Measurements from ENCODE around the gene HOXD11. TPM values are rescaled to one million over a fixed set of nuclear protein-coding genes. Genes with fewer than 3 reads are reported as not detected.

Gene HOXD11
- polyA plus RNA-seq, 1 donor from 2014 or later, result not detected

DNA sequence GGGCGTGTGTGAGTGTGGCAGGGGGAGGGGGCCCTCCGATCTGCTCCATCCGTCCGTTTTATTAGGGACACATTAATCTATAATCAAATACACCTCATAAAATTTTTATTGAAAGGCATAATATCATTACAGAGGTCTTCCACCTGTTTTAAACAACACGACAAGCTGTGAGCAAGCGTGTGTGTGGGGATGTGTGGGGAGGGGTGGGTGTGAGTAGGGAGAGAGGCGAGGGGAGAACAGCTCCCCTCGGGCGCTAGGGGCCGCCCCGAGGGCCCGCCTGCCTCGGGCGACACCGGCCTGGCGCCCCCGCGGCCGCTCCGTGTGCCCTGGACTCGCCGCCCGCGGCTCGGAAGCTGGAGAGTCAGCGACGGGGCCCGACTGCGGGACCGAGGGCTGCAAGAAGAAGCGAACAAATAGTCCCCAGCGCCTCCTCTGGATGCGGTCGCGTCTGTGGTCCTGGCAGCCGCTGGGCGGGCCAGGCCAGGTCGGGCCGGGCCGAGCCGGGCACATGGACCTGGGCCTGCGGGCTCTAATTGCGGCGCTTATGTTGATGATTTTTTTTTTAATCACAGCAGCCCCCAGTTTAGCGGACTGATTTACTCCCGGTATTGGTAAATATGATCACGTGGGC is 15.1 kb downstream of the HOXD11 start:
- H3K27ac ChIP-seq (ENCODE audit: low read length), result no peak overlapping the region
- no peak overlapping the region for H2AFZ ChIP-seq (ENCODE audit: low read depth, low read length)
- H3K4me2 ChIP-seq (ENCODE audit: low read length), result no peak overlapping the region
- H3K9me3 ChIP-seq (ENCODE audit: low read length), result peaks cover 8% of the 10 kb centered on the region
- no peak overlapping the region for H3K9ac ChIP-seq (ENCODE audit: low read length)
- H3K27me3 ChIP-seq (ENCODE audit: insufficient read depth, low read depth, low read length), result peaks cover 99% of the 10 kb centered on the region
- peak overlapping the region; percentile 59 for H3K4me3 ChIP-seq (ENCODE audit: low read length)
- no peaks in the 10 kb centered on the region for H3K36me3 ChIP-seq (ENCODE audit: insufficient read depth, low read length)
- no peaks in the 10 kb centered on the region for H4K20me1 ChIP-seq (ENCODE audit: insufficient read depth)
- TF ChIP-seq TAF1 (IDR thresholded peaks at IDR 0.05; ENCODE audit: low read depth) (no peak), EZH2 (IDR thresholded peaks at IDR 0.05; ENCODE audit: borderline replicate concordance, insufficient read depth, low read length, poor library complexity, severe bottlenecking) (peak; percentile 99)
- H3K9me2 ChIP-seq (ENCODE audit: insufficient read depth, low read length), result no peaks in the 10 kb centered on the region
- no peaks in the 10 kb centered on the region for H3K79me2 ChIP-seq (replicated peaks; ENCODE audit: insufficient read depth, low read length)
- no peaks in the 10 kb centered on the region for H3F3A ChIP-seq (ENCODE audit: insufficient read depth, low read length, poor library complexity, severe bottlenecking)

DNA sequence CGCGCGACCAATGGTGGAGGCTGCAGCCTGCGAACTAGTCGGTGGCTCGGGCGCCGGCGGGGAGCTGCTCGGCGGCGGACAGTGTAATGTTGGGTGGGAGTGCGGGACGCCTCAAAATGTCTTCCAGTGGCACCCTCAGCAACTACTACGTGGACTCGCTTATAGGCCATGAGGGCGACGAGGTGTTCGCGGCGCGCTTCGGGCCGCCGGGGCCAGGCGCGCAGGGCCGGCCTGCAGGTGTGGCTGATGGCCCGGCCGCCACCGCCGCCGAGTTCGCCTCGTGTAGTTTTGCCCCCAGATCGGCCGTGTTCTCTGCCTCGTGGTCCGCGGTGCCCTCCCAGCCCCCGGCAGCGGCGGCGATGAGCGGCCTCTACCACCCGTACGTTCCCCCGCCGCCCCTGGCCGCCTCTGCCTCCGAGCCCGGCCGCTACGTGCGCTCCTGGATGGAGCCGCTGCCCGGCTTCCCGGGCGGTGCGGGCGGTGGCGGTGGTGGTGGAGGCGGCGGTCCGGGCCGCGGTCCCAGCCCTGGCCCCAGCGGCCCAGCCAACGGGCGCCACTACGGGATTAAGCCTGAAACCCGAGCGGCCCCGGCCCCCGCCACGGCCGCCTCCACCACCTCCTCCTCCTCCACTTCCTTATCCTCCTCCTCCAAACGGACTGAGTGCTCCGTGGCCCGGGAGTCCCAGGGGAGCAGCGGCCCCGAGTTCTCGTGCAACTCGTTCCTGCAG is 15.8 kb downstream of the HOXD11 start, which contains the start of gene HOXD9:
Gene HOXD9 (plus strand): TSS at position 37 of the 728 bp plus-strand sequence. CDS start 50 bp downstream, at position 87.
- Histone ChIP-seq H3K27me3 (ENCODE audit: insufficient read depth, low read depth, low read length) (peaks cover 99% of the 10 kb centered on the region), H3K79me2 (replicated peaks; ENCODE audit: insufficient read depth, low read length) (no peaks in the 10 kb centered on the region), H3F3A (ENCODE audit: insufficient read depth, low read length, poor library complexity, severe bottlenecking) (no peaks in the 10 kb centered on the region), H3K4me3 (ENCODE audit: low read length) (peak within 1 kb of the TSS; percentile 59), H2AFZ (ENCODE audit: low read depth, low read length) (no peak within 1 kb of the TSS), H3K4me2 (ENCODE audit: low read length) (no peak within 1 kb of the TSS), H3K9me2 (ENCODE audit: insufficient read depth, low read length) (no peaks in the 10 kb centered on the region), H3K27ac (ENCODE audit: low read length) (no peak within 1 kb of the TSS), H3K9me3 (ENCODE audit: low read length) (peaks cover 3% of the 10 kb centered on the region), H3K9ac (ENCODE audit: low read length) (no peak within 1 kb of the TSS), H3K36me3 (ENCODE audit: insufficient read depth, low read length) (no peaks in the 10 kb centered on the region), H4K20me1 (ENCODE audit: insufficient read depth) (no peaks in the 10 kb centered on the region)
- TF ChIP-seq SMC3 (conservative IDR thresholded peaks at IDR 0.05; ENCODE audit: poor library complexity), result no peak
- TF ChIP-seq EZH2 (IDR thresholded peaks at IDR 0.05; ENCODE audit: borderline replicate concordance, insufficient read depth, low read length, poor library complexity, severe bottlenecking), result peak; percentile 97
- TF ChIP-seq, protein P1, sequence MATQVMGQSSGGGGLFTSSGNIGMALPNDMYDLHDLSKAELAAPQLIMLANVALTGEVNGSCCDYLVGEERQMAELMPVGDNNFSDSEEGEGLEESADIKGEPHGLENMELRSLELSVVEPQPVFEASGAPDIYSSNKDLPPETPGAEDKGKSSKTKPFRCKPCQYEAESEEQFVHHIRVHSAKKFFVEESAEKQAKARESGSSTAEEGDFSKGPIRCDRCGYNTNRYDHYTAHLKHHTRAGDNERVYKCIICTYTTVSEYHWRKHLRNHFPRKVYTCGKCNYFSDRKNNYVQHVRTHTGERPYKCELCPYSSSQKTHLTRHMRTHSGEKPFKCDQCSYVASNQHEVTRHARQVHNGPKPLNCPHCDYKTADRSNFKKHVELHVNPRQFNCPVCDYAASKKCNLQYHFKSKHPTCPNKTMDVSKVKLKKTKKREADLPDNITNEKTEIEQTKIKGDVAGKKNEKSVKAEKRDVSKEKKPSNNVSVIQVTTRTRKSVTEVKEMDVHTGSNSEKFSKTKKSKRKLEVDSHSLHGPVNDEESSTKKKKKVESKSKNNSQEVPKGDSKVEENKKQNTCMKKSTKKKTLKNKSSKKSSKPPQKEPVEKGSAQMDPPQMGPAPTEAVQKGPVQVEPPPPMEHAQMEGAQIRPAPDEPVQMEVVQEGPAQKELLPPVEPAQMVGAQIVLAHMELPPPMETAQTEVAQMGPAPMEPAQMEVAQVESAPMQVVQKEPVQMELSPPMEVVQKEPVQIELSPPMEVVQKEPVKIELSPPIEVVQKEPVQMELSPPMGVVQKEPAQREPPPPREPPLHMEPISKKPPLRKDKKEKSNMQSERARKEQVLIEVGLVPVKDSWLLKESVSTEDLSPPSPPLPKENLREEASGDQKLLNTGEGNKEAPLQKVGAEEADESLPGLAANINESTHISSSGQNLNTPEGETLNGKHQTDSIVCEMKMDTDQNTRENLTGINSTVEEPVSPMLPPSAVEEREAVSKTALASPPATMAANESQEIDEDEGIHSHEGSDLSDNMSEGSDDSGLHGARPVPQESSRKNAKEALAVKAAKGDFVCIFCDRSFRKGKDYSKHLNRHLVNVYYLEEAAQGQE (IDR thresholded peaks at IDR 0.05; ENCODE audit: borderline replicate concordance), result no peak

DNA sequence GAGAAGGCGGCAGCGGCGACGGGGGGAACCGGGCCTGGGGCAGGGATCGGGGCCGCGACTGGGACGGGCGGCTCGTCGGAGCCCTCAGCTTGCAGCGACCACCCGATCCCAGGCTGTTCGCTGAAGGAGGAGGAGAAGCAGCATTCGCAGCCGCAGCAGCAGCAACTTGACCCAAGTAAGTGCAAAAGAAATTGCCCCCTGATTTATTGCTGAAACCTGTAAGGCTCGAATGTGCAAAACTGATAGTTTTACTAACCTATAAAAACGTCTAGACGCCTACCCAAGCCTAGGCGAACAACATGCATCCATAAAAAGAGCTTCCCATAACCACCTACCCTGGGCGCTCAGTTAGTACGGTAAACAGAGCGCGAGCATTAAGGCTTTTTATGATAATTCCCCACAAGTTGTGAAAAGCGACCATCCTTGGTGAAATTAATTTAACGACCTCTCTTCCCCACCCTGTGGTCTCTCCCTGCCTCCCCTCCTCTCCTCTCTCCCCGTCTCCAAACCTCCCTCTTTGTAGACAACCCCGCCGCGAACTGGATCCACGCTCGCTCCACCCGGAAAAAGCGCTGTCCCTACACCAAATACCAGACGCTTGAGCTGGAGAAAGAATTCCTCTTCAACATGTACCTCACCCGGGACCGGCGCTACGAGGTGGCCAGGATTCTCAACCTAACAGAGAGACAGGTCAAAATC is 16.5 kb downstream of the HOXD11 start:
- H3K4me3 ChIP-seq (ENCODE audit: low read length), result peak overlapping the region; percentile 59
- TF ChIP-seq SMC3 (conservative IDR thresholded peaks at IDR 0.05; ENCODE audit: poor library complexity) (no peak), RAD21 (conservative IDR thresholded peaks at IDR 0.05) (no peak), POLR2AphosphoS5 (IDR thresholded peaks at IDR 0.05) (no peak), EZH2 (IDR thresholded peaks at IDR 0.05; ENCODE audit: borderline replicate concordance, insufficient read depth, low read length, poor library complexity, severe bottlenecking) (peak; percentile 65)
- TF ChIP-seq, protein P1 (IDR thresholded peaks at IDR 0.05; ENCODE audit: borderline replicate concordance), result no peak
- H3K27ac ChIP-seq (ENCODE audit: low read length), result no peak overlapping the region
- no peaks in the 10 kb centered on the region for H3K79me2 ChIP-seq (replicated peaks; ENCODE audit: insufficient read depth, low read length)
- no peak overlapping the region for H2AFZ ChIP-seq (ENCODE audit: low read depth, low read length)
- H3K27me3 ChIP-seq (ENCODE audit: insufficient read depth, low read depth, low read length), result peaks cover 99% of the 10 kb centered on the region
- H3F3A ChIP-seq (ENCODE audit: insufficient read depth, low read length, poor library complexity, severe bottlenecking), result no peaks in the 10 kb centered on the region
- H3K9ac ChIP-seq (ENCODE audit: low read length), result no peak overlapping the region
- H3K9me2 ChIP-seq (ENCODE audit: insufficient read depth, low read length), result no peaks in the 10 kb centered on the region
- peaks cover 3% of the 10 kb centered on the region for H3K9me3 ChIP-seq (ENCODE audit: low read length)
- H3K4me2 ChIP-seq (ENCODE audit: low read length), result no peak overlapping the region
- no peaks in the 10 kb centered on the region for H3K36me3 ChIP-seq (ENCODE audit: insufficient read depth, low read length)
- no peaks in the 10 kb centered on the region for H4K20me1 ChIP-seq (ENCODE audit: insufficient read depth)
